Nephron progenitor cell (in vitro differentiated cells): ENCODE measurements around the gene KDM5C.

ENCODE experiments used
- DNase-seq: peaks from one replicate; pipeline ENCODE4 v3.0.0; 2021
- H3K27ac Mint-ChIP-seq: 2 replicates; pipeline ENCODE4 v1.8.0; 2021; ENCODE audit warnings: mild to moderate bottlenecking, moderate library complexity, mixed read lengths
- H3K27me3 Mint-ChIP-seq: 2 replicates; pipeline ENCODE4 v1.8.0; 2021; ENCODE audit warnings: mild to moderate bottlenecking, low read depth, mixed read lengths; ENCODE audit not compliant: poor library complexity
- H3K36me3 Mint-ChIP-seq: 2 replicates; pipeline ENCODE4 v1.8.0; 2021; ENCODE audit warnings: low read depth, mixed read lengths
- H3K4me1 Mint-ChIP-seq: 2 replicates; pipeline ENCODE4 v1.8.0; 2021; ENCODE audit warnings: mixed read lengths
- H3K4me3 Mint-ChIP-seq: 2 replicates; pipeline ENCODE4 v1.8.0; 2021; ENCODE audit warnings: mild to moderate bottlenecking, moderate library complexity, mixed read lengths
- H3K9me3 Mint-ChIP-seq: 2 replicates; pipeline ENCODE4 v1.8.0; 2021; ENCODE audit warnings: mild to moderate bottlenecking, moderate library complexity, mixed read lengths
- CTCF ChIP-seq: fragments of 200-600 bp; sonication (generic); IDR thresholded peaks from 2 replicates; pipeline ENCODE4 v1.5.0; 2021; ENCODE audit warnings: antibody characterized with exemption

The KDM5C gene

GRCh38 chrX:53224860-53225797 lies at the start of gene KDM5C:
Gene KDM5C (minus strand): TSS chrX:53225207. CDS start chrX:53224889, 318 bp downstream.
- peaks cover 7% of the 10 kb centered on the region for H3K36me3 Mint-ChIP-seq
- H3K9me3 Mint-ChIP-seq = peaks cover 56% of the 10 kb centered on the region
- peaks cover 25% of the 10 kb centered on the region for H3K4me1 Mint-ChIP-seq
- peaks cover 17% of the 10 kb centered on the region for H3K27me3 Mint-ChIP-seq
- peak within 1 kb of the TSS; percentile 97 for H3K4me3 Mint-ChIP-seq
- no peak for TF ChIP-seq CTCF
- peak; percentile 85 for DNase-seq
- H3K27ac Mint-ChIP-seq = peak within 1 kb of the TSS; percentile 100

- no peak for TF ChIP-seq CTCF
- H3K27ac Mint-ChIP-seq = no peak overlapping the region
- no peak overlapping the region for H3K4me3 Mint-ChIP-seq
- peaks cover 13% of the 10 kb centered on the region for H3K9me3 Mint-ChIP-seq
- no peaks in the 10 kb centered on the region for H3K27me3 Mint-ChIP-seq
- no peak for DNase-seq
- no peaks in the 10 kb centered on the region for H3K4me1 Mint-ChIP-seq
- no peaks in the 10 kb centered on the region for H3K36me3 Mint-ChIP-seq
These were observed 47.9 kb upstream of the KDM5C start for GRCh38 chrX:53272808-53273337.

- no peaks in the 10 kb centered on the region for H3K27me3 Mint-ChIP-seq
- H3K27ac Mint-ChIP-seq = no peak overlapping the region
- H3K9me3 Mint-ChIP-seq = peaks cover 22% of the 10 kb centered on the region
- H3K4me3 Mint-ChIP-seq = no peak overlapping the region
- no peaks in the 10 kb centered on the region for H3K36me3 Mint-ChIP-seq
- H3K4me1 Mint-ChIP-seq = peaks cover 19% of the 10 kb centered on the region
- TF ChIP-seq CTCF = no peak
- no peak for DNase-seq
These were observed 44.6 kb upstream of the KDM5C start for GRCh38 chrX:53269536-53270107.

GRCh38 chrX:53268173-53268572 lies 43.2 kb upstream of the KDM5C start:
- peaks cover 29% of the 10 kb centered on the region for H3K9me3 Mint-ChIP-seq
- H3K4me1 Mint-ChIP-seq = peaks cover 32% of the 10 kb centered on the region
- no peak for DNase-seq
- no peaks in the 10 kb centered on the region for H3K36me3 Mint-ChIP-seq
- TF ChIP-seq CTCF = no peak
- no peak overlapping the region for H3K4me3 Mint-ChIP-seq
- peak overlapping the region; percentile 10 for H3K27ac Mint-ChIP-seq
- no peaks in the 10 kb centered on the region for H3K27me3 Mint-ChIP-seq

GRCh38 chrX:53266914-53267313 lies 41.9 kb upstream of the KDM5C start:
- DNase-seq = no peak
- peaks cover 34% of the 10 kb centered on the region for H3K9me3 Mint-ChIP-seq
- H3K27me3 Mint-ChIP-seq = no peaks in the 10 kb centered on the region

More at GRCh38 chrX:53266914-53267313, 41.9 kb upstream of the KDM5C start:
- no peak for TF ChIP-seq CTCF
- Mint-ChIP-seq H3K36me3 (no peaks in the 10 kb centered on the region), H3K4me1 (peaks cover 32% of the 10 kb centered on the region), H3K27ac (no peak overlapping the region), H3K4me3 (no peak overlapping the region)
